Osteoblast (primary cell): ENCODE results near the gene PLCL1. TPM values are rescaled to one million over a fixed set of nuclear protein-coding genes. Genes with fewer than 3 reads are reported as not detected.
A peak's percentile ranks its signal among the peaks of the same experiment; 100 is the strongest.

Experiments
- DNase-seq: peaks from one replicate; pipeline ENCODE4 v3.0.0; 2011; ENCODE audit warnings: low spot score, mixed read lengths; ENCODE audit not compliant: insufficient read length; ENCODE audit errors: missing footprints
- H2AFZ ChIP-seq: 2 replicates; pipeline ENCODE4 v1.6.0; 2011; ENCODE audit warnings: mild to moderate bottlenecking, low read length
- H3K27ac ChIP-seq: 2 replicates; pipeline ENCODE4 v1.5.1; 2011; ENCODE audit warnings: mild to moderate bottlenecking, low read depth, low read length, moderate library complexity
- H3K27me3 ChIP-seq: 2 replicates; pipeline ENCODE4 v1.6.0; 2012; ENCODE audit warnings: mild to moderate bottlenecking, control low read depth, inconsistent platforms, low read length, moderate library complexity; ENCODE audit not compliant: insufficient read depth
- H3K36me3 ChIP-seq: 2 replicates; pipeline ENCODE4 v1.5.1; 2011; ENCODE audit warnings: mild to moderate bottlenecking, low read length, control low read depth, moderate library complexity; ENCODE audit not compliant: insufficient read depth
- H3K4me1 ChIP-seq: 2 replicates; pipeline ENCODE4 v1.5.1; 2011; ENCODE audit warnings: mild to moderate bottlenecking, low read length, control low read depth, moderate library complexity; ENCODE audit not compliant: insufficient read depth
- H3K4me2 ChIP-seq: 2 replicates; pipeline ENCODE4 v1.6.0; 2011; ENCODE audit warnings: mild to moderate bottlenecking, low read length; ENCODE audit not compliant: insufficient read depth
- H3K4me3 ChIP-seq: fragments of 200-600 bp; sonication (generic); 3 replicates; pipeline ENCODE4 v1.5.1; 2012; ENCODE audit warnings: mild to moderate bottlenecking, low read length, inconsistent platforms; ENCODE audit not compliant: insufficient read depth
- H3K79me2 ChIP-seq: 2 replicates; pipeline ENCODE4 v1.6.0; 2012; ENCODE audit warnings: mild to moderate bottlenecking, low read length, control low read depth, inconsistent platforms; ENCODE audit not compliant: insufficient read depth
- H3K9me3 ChIP-seq: 2 replicates; pipeline ENCODE4 v1.5.1; 2011; ENCODE audit warnings: low read depth, low read length, control low read depth
- H4K20me1 ChIP-seq: 2 replicates; pipeline ENCODE4 v1.6.0; 2012; ENCODE audit warnings: mild to moderate bottlenecking, low read length, control low read depth; ENCODE audit not compliant: insufficient read depth
- total RNA-seq: library from RNA; depleted of rRNA; stranded (reverse); fragments of >200 nt; gene quantifications from 2 replicates; pipeline ENCODE4 v1.2.3, GENCODE V29; 2012
- TF ChIP-seq, protein P1 (sequence below): IDR thresholded peaks from 2 replicates; pipeline ENCODE4 v1.5.1; 2011; ENCODE audit warnings: mild to moderate bottlenecking, low read depth, low read length, moderate library complexity; ENCODE audit errors: extremely low read depth

PLCL1 gene
- total RNA-seq, 1 donor: 4.0 TPM

DNA sequence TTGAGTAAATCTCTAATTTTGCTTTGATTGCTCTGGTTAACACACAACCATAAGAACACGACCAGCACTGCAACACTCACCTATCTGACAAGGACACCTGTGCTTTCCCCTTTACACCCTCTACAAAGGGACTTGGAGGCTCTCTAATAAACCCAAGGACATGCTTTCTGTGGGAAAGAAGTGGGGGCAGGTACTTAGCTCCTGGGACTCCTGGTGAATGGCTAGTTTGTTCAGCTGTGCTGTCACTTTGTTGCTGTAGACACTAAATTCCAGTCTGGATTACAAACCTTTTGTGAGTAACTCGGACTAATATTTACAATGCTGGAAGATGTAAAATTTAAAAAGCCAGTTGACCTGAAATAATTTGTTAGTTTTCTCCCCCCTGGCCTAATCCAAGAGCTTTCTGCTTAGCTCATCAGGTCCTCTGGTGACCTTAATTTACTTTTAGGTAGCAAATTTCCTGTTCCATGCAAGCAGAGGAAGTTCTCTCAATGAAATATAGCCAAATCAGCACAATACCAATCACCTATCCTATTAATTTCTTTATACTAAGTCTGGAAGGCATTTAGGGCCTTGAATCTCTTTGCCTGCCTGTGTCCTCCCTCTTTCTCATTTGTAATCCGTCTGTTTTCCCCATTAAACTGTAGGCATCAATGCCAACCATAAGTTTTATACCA is 67.5 kb downstream of the PLCL1 start:
- H3K4me1 ChIP-seq: peaks cover 8% of the 10 kb centered on the region
- H3K36me3 ChIP-seq: no peaks in the 10 kb centered on the region
- no peaks in the 10 kb centered on the region for H4K20me1 ChIP-seq
- no peak for DNase-seq
- H2AFZ ChIP-seq: no peak overlapping the region
- no peak overlapping the region for H3K4me3 ChIP-seq
- TF ChIP-seq, protein P1, sequence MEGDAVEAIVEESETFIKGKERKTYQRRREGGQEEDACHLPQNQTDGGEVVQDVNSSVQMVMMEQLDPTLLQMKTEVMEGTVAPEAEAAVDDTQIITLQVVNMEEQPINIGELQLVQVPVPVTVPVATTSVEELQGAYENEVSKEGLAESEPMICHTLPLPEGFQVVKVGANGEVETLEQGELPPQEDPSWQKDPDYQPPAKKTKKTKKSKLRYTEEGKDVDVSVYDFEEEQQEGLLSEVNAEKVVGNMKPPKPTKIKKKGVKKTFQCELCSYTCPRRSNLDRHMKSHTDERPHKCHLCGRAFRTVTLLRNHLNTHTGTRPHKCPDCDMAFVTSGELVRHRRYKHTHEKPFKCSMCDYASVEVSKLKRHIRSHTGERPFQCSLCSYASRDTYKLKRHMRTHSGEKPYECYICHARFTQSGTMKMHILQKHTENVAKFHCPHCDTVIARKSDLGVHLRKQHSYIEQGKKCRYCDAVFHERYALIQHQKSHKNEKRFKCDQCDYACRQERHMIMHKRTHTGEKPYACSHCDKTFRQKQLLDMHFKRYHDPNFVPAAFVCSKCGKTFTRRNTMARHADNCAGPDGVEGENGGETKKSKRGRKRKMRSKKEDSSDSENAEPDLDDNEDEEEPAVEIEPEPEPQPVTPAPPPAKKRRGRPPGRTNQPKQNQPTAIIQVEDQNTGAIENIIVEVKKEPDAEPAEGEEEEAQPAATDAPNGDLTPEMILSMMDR: no peak
- H3K79me2 ChIP-seq: no peaks in the 10 kb centered on the region
- H3K9me3 ChIP-seq: no peaks in the 10 kb centered on the region
- H3K4me2 ChIP-seq: no peak overlapping the region
- no peaks in the 10 kb centered on the region for H3K27me3 ChIP-seq
- H3K27ac ChIP-seq: no peak overlapping the region

DNA sequence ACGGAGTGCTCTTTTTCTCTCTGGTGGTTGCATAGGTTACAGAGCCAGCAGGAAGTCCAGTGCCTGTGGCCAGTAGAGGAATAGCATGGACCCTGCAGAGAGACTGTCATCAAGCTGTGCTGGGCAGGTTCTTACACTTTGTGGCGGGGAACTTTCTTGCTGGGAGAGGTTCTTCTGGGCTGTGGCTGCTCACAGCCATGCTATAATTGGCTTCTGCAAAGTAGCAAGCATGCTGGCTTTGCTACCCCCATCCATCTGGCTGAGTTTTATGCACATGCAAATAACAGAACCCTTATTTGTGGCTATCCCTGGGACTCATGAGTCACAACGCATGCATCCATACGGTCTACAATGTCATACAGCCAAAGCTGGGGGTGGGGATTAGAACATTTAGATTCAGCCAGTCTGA is 68.9 kb downstream of the PLCL1 start:
- Histone ChIP-seq H4K20me1 (no peaks in the 10 kb centered on the region), H3K27ac (no peak overlapping the region), H3K79me2 (no peaks in the 10 kb centered on the region), H3K36me3 (no peaks in the 10 kb centered on the region), H3K9me3 (no peaks in the 10 kb centered on the region), H3K4me1 (peaks cover 10% of the 10 kb centered on the region), H2AFZ (no peak overlapping the region), H3K4me3 (no peak overlapping the region), H3K27me3 (no peaks in the 10 kb centered on the region), H3K4me2 (peak overlapping the region; percentile 8)
- TF ChIP-seq, protein P1: no peak
- DNase-seq: no peak

DNA sequence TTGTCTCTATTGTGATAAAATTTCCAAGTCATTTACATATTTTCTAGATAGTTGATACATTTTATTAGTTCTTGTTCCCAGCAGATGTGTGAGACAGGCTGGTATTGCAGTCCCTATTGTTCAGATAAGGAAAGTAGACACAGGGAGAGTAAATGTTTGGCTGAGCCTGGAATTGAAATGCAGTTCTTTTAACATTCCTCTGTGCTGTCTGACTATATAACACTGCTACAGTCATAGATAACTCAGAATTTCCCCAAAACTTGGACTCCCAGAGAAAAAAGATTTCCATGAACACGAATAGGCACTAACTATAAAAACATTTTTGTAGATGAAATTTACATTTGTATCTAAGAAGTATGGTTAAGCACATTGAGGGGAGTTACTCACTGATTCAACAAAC is 71.4 kb downstream of the PLCL1 start:
- H4K20me1 ChIP-seq: no peaks in the 10 kb centered on the region
- H3K4me1 ChIP-seq: peaks cover 24% of the 10 kb centered on the region
- H3K27ac ChIP-seq: no peak overlapping the region
- H2AFZ ChIP-seq: no peak overlapping the region
- TF ChIP-seq, protein P1: no peak
- no peaks in the 10 kb centered on the region for H3K36me3 ChIP-seq
- no peak overlapping the region for H3K4me2 ChIP-seq
- no peaks in the 10 kb centered on the region for H3K9me3 ChIP-seq
- no peak overlapping the region for H3K4me3 ChIP-seq
- DNase-seq: no peak
- H3K27me3 ChIP-seq: no peaks in the 10 kb centered on the region
- H3K79me2 ChIP-seq: no peaks in the 10 kb centered on the region

DNA sequence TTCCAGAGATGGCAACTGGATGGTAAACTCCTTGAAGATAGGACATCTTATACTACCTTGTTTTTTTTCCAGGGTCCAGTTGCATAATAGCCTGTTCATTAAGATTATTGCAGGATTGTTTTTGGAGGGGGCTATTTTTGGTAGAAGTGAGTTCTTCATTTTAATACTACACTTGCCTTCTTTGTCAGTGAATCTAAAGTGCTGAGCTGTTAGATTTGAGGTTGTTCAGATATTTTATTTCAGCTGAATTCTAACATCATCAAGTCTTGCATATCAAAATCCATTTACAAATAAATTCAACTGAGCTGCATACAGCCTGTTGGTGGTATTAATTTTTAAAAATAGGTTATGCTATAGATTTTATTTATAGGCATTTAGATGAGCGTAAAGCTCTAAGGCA is 72.1 kb downstream of the PLCL1 start:
- Histone ChIP-seq H3K36me3 (no peaks in the 10 kb centered on the region), H3K27ac (no peak overlapping the region), H3K4me3 (no peak overlapping the region), H3K9me3 (no peaks in the 10 kb centered on the region), H4K20me1 (no peaks in the 10 kb centered on the region), H2AFZ (no peak overlapping the region), H3K4me1 (peaks cover 24% of the 10 kb centered on the region), H3K27me3 (no peaks in the 10 kb centered on the region), H3K79me2 (no peaks in the 10 kb centered on the region), H3K4me2 (no peak overlapping the region)
- TF ChIP-seq, protein P1: no peak
- no peak for DNase-seq
